HepG2 (cell line): ENCODE measurements around the gene DPH2. TPM values are rescaled to one million over a fixed set of nuclear protein-coding genes. Genes with fewer than 3 reads are reported as not detected.

Experiments used
- ATAC-seq: fragments of 200-7000 bp; cut with Tn5 transposase; 3 replicates; pipeline ENCODE4 v1.9.1; 2020; ENCODE audit warnings: mild to moderate bottlenecking, moderate library complexity
- BruUV-seq: library from RNA; stranded (reverse); fragments of 400-500 nt; replicated peaks from 2 replicates; lab custom pipeline; 2021; lab: Mats Ljungman, UMichigan
- CTCF ChIA-PET: fragments of 300-600 bp; formaldehyde crosslinking; extraction: SDS; loops from one replicate; lab custom pipeline; 2021; ENCODE audit warnings: low total read pairs, inconsistent platforms, low intra/inter-chr PET ratio; lab: Yijun Ruan, JAX
- POLR2A ChIA-PET: fragments of 350-600 bp; sonication (Branson Sonifier 250); formaldehyde crosslinking; loops from one replicate; lab custom pipeline; 2020; ENCODE audit warnings: antibody characterized with exemption, inconsistent platforms; lab: Yijun Ruan, JAX
- DNase-seq: peaks from one replicate; pipeline ENCODE4 v3.0.0-alpha.2; 2015; ENCODE audit warnings: low spot score
- FAIRE-seq: peaks from 3 replicates; lab custom pipeline; 2011; peaks lifted over from hg19 to GRCh38; lab: Jason Lieb, UNC
- H2AFZ ChIP-seq: one replicate; pipeline ENCODE4 v1.6.1; 2011; ENCODE audit warnings: low read length, inconsistent platforms
- H3K27ac ChIP-seq: fragments of 300-600 bp; 3 replicates; pipeline ENCODE4 v1.8.0; 2011; ENCODE audit warnings: mixed run types, mild to moderate bottlenecking, mixed read lengths, low read length, inconsistent platforms; ENCODE audit not compliant: insufficient read depth; ENCODE audit errors: extremely low read length
- H3K27me3 ChIP-seq, 2 experiments: fragments of 200-600 bp in 1 of 2; 2 replicates in 1 of 2; 3 replicates in 1 of 2; pipeline versions ENCODE4 v1.6.0 to v1.8.0; 2011; ENCODE audit warnings: low read length in 2 of 2, mild to moderate bottlenecking in 2 of 2, moderate library complexity in 2 of 2, inconsistent platforms in 1 of 2; ENCODE audit not compliant: insufficient read depth in 2 of 2, control insufficient read depth in 1 of 2
- H3K36me3 ChIP-seq, 2 experiments: fragments of 200-600 bp in 1 of 2; replicated peaks in 1 of 2; 2 replicates in 1 of 2; 3 replicates in 1 of 2; pipeline versions ENCODE4 v1.5.1 to v1.8.0; 2011; ENCODE audit warnings: low read length in 2 of 2, inconsistent platforms in 1 of 2; ENCODE audit not compliant: insufficient read depth in 2 of 2, control insufficient read depth in 1 of 2
- H3K4me1 ChIP-seq: 2 replicates; pipeline ENCODE4 v1.5.1; 2012; ENCODE audit warnings: low read length, inconsistent platforms; ENCODE audit not compliant: insufficient read depth
- H3K4me2 ChIP-seq: 2 replicates; pipeline ENCODE4 v1.6.0; 2011; ENCODE audit warnings: low read depth, low read length, inconsistent platforms
- H3K4me3 ChIP-seq, 3 experiments: fragments of 200-600 bp in 1 of 3; sonication (generic), shearing (Covaris generic) in 1 of 3; replicated peaks in 1 of 3; 2 replicates each; pipeline ENCODE4 v1.5.1; 2011 to 2016; ENCODE audit warnings: low read length in 3 of 3, inconsistent platforms in 2 of 3, low read depth in 2 of 3, mild to moderate bottlenecking in 2 of 3, control low read depth in 1 of 3, mixed read lengths in 1 of 3; ENCODE audit not compliant: insufficient read depth in 1 of 3
- H3K79me2 ChIP-seq: one replicate; pipeline ENCODE4 v1.6.1; 2011; ENCODE audit warnings: low read length, inconsistent platforms; ENCODE audit not compliant: insufficient read depth
- H3K9ac ChIP-seq: 2 replicates; pipeline ENCODE4 v1.6.0; 2011; ENCODE audit warnings: mild to moderate bottlenecking, low read depth, low read length, inconsistent platforms; ENCODE audit not compliant: insufficient read depth
- H3K9me3 ChIP-seq: 2 replicates; pipeline ENCODE4 v1.5.1; 2012; ENCODE audit warnings: mild to moderate bottlenecking, low read length
- H4K20me1 ChIP-seq: 2 replicates; pipeline ENCODE4 v1.6.0; 2011; ENCODE audit warnings: inconsistent platforms, mild to moderate bottlenecking, low read length, moderate library complexity; ENCODE audit not compliant: insufficient read depth
- GFI1 ChIP-seq: sonication (generic); formaldehyde crosslinking; IDR thresholded peaks from 2 replicates; pipeline ENCODE4 v1.5.0; 2020; ENCODE audit warnings: missing genetic modification reagents, mild to moderate bottlenecking, borderline replicate concordance
- POLR2G ChIP-seq: fragments of 200-400 bp; formaldehyde crosslinking; IDR thresholded peaks from 2 replicates; pipeline ENCODE4 v1.6.1; 2018; ENCODE audit warnings: mild to moderate bottlenecking, low read depth, low read length, moderate library complexity
- ZNF362 ChIP-seq: sonication (generic); formaldehyde crosslinking; IDR thresholded peaks from 2 replicates; pipeline ENCODE4 v1.4.0; 2020; ENCODE audit warnings: missing genetic modification reagents, mild to moderate bottlenecking, borderline replicate concordance
- ZNF383 ChIP-seq: sonication (generic); formaldehyde crosslinking; IDR thresholded peaks from 2 replicates; pipeline ENCODE4 v1.4.0; 2020; ENCODE audit warnings: missing genetic modification reagents, mild to moderate bottlenecking, borderline replicate concordance
- ZNF543 ChIP-seq: sonication (generic); formaldehyde crosslinking; IDR thresholded peaks from 2 replicates; pipeline ENCODE4 v1.4.0; 2020; ENCODE audit warnings: mild to moderate bottlenecking, missing genetic modification reagents
- ZNF549 ChIP-seq: sonication (generic); formaldehyde crosslinking; IDR thresholded peaks from 2 replicates; pipeline ENCODE4 v1.5.0; 2020; ENCODE audit warnings: missing genetic modification reagents
- ZNF776 ChIP-seq: sonication (generic); formaldehyde crosslinking; IDR thresholded peaks from 2 replicates; pipeline ENCODE4 v1.4.0; 2020; ENCODE audit warnings: mild to moderate bottlenecking, missing genetic modification reagents
- WGBS: methylation state at CpG from one replicate; pipeline ENCODE4 v1.1.6; 2017; ENCODE audit warnings: low lambda C conversion rate; 5-methylcytosine and 5-hydroxymethylcytosine counted together
- in situ Hi-C: cut with HindIII; loops from 2 replicates; pipeline ENCODE4 v1.10.0; 2017; ENCODE audit warnings: low pct_unique_long_range_greater_than_20kb; ENCODE audit not compliant: extremely low pct_ligation_motif_present
- intact Hi-C: fragments of 100-400 bp; cut with micrococcal nuclease; formaldehyde crosslinking; loops from one replicate; pipeline ENCODE4 v1.10.0; 2022; ENCODE audit not compliant: unreplicated experiment
- polyA plus RNA-seq, 8 experiments: library from polyadenylated mRNA; depleted of rRNA in 3 of 8; stranded (reverse) in 7 of 8; unstranded in 1 of 8; fragments of >200 nt; fragmentation: Illumina TruSeq in 4 of 8; extraction: Trizol in 4 of 8; gene quantifications; 2 replicates each; pipeline versions ENCODE4 v1.2.1 to v1.2.3, GENCODE V29; 2011 to 2016; ENCODE audit warnings: low read depth in 4 of 8, missing spikeins in 1 of 8, mixed read lengths in 1 of 8; ENCODE audit not compliant: insufficient read depth in 1 of 8
- total RNA-seq, 5 experiments: library from RNA; depleted of rRNA; stranded (reverse); fragments of >200 nt; fragmentation: Illumina TruSeq; extraction: Trizol; gene quantifications; 2 replicates each; pipeline ENCODE4 v1.2.3, GENCODE V29; 2016; ENCODE audit warnings: low read depth in 1 of 5

Gene DPH2
- total and polyA plus RNA-seq, 2 of the 13 experiments (the other 11 are each of a cell fraction or from before 2014, with no cell fraction given) = 32.2 to 38.3 TPM

- no TSS peak for BruUV-seq
These were observed 22.6 kb downstream of the DPH2 start for GRCh38 chr1:43992232-43992995.

More at GRCh38 chr1:43992232-43992995, 22.6 kb downstream of the DPH2 start:
- ATAC-seq = no peak
- no peak overlapping the region for H3K27ac ChIP-seq
- no peaks in the 10 kb centered on the region for H4K20me1 ChIP-seq
- H3K4me3 ChIP-seq = peak overlapping the region; percentile 52 to 77 (median 75); a peak in 5 of 6 replicates
- WGBS = 53% methylated on average over 11 of the region's 11 CpGs
- H3K4me2 ChIP-seq = peak overlapping the region; percentile 89
- FAIRE-seq = no peak
- no peak overlapping the region for H2AFZ ChIP-seq
- TF ChIP-seq ZNF543 (CRISPR knock-in tag) = 0 out of 2 replicates have a peak, but pooled peaks have one; percentile 12
- TF ChIP-seq POLR2G = peak; percentile 10; the same call in 1 of the 2 replicates
- TF ChIP-seq ZNF383 (CRISPR knock-in tag) = peak; percentile 41; the same call in 1 of the 2 replicates
- TF ChIP-seq ZNF549 = no peak
- 0 out of 2 replicates have a peak, but pooled peaks have one; percentile 5 for TF ChIP-seq ZNF362 (CRISPR knock-in tag)
- TF ChIP-seq ZNF776 (CRISPR knock-in tag) = 0 out of 2 replicates have a peak, but pooled peaks have one; percentile 3
- no peak for TF ChIP-seq GFI1 (CRISPR knock-in tag)
- peaks cover 62% of the 10 kb centered on the region for H3K4me1 ChIP-seq
- DNase-seq = no peak
- H3K79me2 ChIP-seq = no peaks in the 10 kb centered on the region
- intact Hi-C loops (no loop called here), in situ Hi-C loops (no loop called here)
- no peaks in the 10 kb centered on the region for H3K9me3 ChIP-seq
- peak overlapping the region; percentile 51; the same call in 1 of the 2 replicates for H3K9ac ChIP-seq
- H3K27me3 ChIP-seq = no peaks in the 10 kb centered on the region
- ChIA-PET CTCF (interaction anchor here (0.7 kb wide), 1 partner anchor 13 kb away, joined by 3 read pairs; no protein-coding TSS in a partner anchor), POLR2A (interaction anchor here (0.7 to 1.5 kb wide), 10 partner anchors 12 to 229 kb away, joined by 3 to 9 read pairs (median 3); partner anchors contain the start of genes ATP6V0B, DPH2 and SLC6A9)
- H3K36me3 ChIP-seq = no peaks in the 10 kb centered on the region
